ENCODE data around the gene GJC2. TPM values are rescaled to one million over a fixed set of nuclear protein-coding genes. Genes with fewer than 3 reads are reported as not detected.

Gene GJC2
- total RNA-seq, 1 experiment from 2014 or later: 1.6 TPM

GRCh38 chr1:228207851-228208821 is 58.4 kb downstream of the GJC2 start, which contains the start of gene OBSCN:
Gene OBSCN (plus strand): TSS chr1:228208044. CDS start chr1:228211784, 3,740 bp downstream.
- no peaks in the 10 kb centered on the region for H3K9me3 Mint-ChIP-seq
- H4K8ac ChIP-seq (replicated peaks; ENCODE audit: insufficient read length, low read depth, low read length): no peak within 1 kb of the TSS
- no peak for TF ChIP-seq CTCF (conservative IDR thresholded peaks at IDR 0.05)
- H3K79me1 ChIP-seq (ENCODE audit: insufficient read depth, low read depth, low read length, poor library complexity, severe bottlenecking): no peaks in the 10 kb centered on the region
- H3K23ac ChIP-seq (ENCODE audit: insufficient read length, low read depth, low read length): no peak within 1 kb of the TSS
- H3K14ac ChIP-seq (ENCODE audit: insufficient read depth, low read length): no peak within 1 kb of the TSS
- H3K4ac ChIP-seq (ENCODE audit: low read depth, low read length): no peak within 1 kb of the TSS
- no peak within 1 kb of the TSS for H2BK15ac ChIP-seq (ENCODE audit: low read depth, low read length)
- H3K27me3 Mint-ChIP-seq (ENCODE audit: low read depth): peaks cover 31% of the 10 kb centered on the region
- peaks cover 5% of the 10 kb centered on the region for H3K23me2 ChIP-seq (ENCODE audit: insufficient read length, low read depth, low read length, poor library complexity, severe bottlenecking)
- no peak within 1 kb of the TSS for H4K5ac ChIP-seq (ENCODE audit: insufficient read length, low read depth, low read length)
- H3K9me3 ChIP-seq (ENCODE audit: control insufficient read depth, low read depth, low read length): no peaks in the 10 kb centered on the region
- no peak within 1 kb of the TSS for H2BK12ac ChIP-seq (ENCODE audit: insufficient read length, low read depth, low read length)
- no peak within 1 kb of the TSS for H4K91ac ChIP-seq (ENCODE audit: insufficient read length, low read depth, low read length)
- H3K4me3 Mint-ChIP-seq: no peak within 1 kb of the TSS
- H3K27me3 ChIP-seq (ENCODE audit: insufficient read depth, low read length): no peaks in the 10 kb centered on the region; the same call in 1 of the 2 replicates
- no peak within 1 kb of the TSS for H3K27ac ChIP-seq (ENCODE audit: insufficient read length, low read depth, low read length)
- H3K4me1 Mint-ChIP-seq: peaks cover 2% of the 10 kb centered on the region in 2 experiments; a peak in 2 of 4 replicates
- H2BK120ac ChIP-seq (ENCODE audit: low read depth, low read length, poor library complexity, severe bottlenecking): no peak within 1 kb of the TSS
- no peak within 1 kb of the TSS for H2BK20ac ChIP-seq (ENCODE audit: low read depth, low read length, poor library complexity, severe bottlenecking)
- no peak within 1 kb of the TSS for H3K18ac ChIP-seq (ENCODE audit: insufficient read length, low read depth, low read length)
- H2BK5ac ChIP-seq (ENCODE audit: insufficient read length, low read length): no peak within 1 kb of the TSS
- no peak within 1 kb of the TSS for H3K9ac ChIP-seq (ENCODE audit: extremely low read depth, insufficient read length, low read length)
- DNase-seq: no peak
- H2AFZ ChIP-seq (ENCODE audit: low read length): no peak within 1 kb of the TSS
- no peaks in the 10 kb centered on the region for H3K36me3 Mint-ChIP-seq (ENCODE audit: insufficient read depth in 1 of 3, low read depth in 3 of 3)
- WGBS (ENCODE audit: extremely low coverage, insufficient read length, low lambda C conversion rate): no CpG with 5 or more reads among the region's 30 CpGs
- H3K79me2 ChIP-seq (ENCODE audit: insufficient read depth, low read length): no peaks in the 10 kb centered on the region
- H3K27ac Mint-ChIP-seq: no peak within 1 kb of the TSS; a peak in 1 of 7 replicates
- no peak within 1 kb of the TSS for H2AK5ac ChIP-seq (ENCODE audit: insufficient read length, low read length)
- no peak within 1 kb of the TSS for H3K4me2 ChIP-seq (ENCODE audit: insufficient read depth, insufficient read length, low read length)
- H3K4me1 ChIP-seq (ENCODE audit: insufficient read depth, low read length): no peaks in the 10 kb centered on the region
- H3T11ph ChIP-seq (ENCODE audit: low read length): no peak within 1 kb of the TSS
- H4K20me1 ChIP-seq (ENCODE audit: control insufficient read depth, insufficient read depth, insufficient read length): no peaks in the 10 kb centered on the region
- H3K56ac ChIP-seq (ENCODE audit: insufficient read length, low read depth, low read length): no peak within 1 kb of the TSS

Measured in H9 (cell line).